ENCODE results near the gene CEMIP.

Gene CEMIP

DNA sequence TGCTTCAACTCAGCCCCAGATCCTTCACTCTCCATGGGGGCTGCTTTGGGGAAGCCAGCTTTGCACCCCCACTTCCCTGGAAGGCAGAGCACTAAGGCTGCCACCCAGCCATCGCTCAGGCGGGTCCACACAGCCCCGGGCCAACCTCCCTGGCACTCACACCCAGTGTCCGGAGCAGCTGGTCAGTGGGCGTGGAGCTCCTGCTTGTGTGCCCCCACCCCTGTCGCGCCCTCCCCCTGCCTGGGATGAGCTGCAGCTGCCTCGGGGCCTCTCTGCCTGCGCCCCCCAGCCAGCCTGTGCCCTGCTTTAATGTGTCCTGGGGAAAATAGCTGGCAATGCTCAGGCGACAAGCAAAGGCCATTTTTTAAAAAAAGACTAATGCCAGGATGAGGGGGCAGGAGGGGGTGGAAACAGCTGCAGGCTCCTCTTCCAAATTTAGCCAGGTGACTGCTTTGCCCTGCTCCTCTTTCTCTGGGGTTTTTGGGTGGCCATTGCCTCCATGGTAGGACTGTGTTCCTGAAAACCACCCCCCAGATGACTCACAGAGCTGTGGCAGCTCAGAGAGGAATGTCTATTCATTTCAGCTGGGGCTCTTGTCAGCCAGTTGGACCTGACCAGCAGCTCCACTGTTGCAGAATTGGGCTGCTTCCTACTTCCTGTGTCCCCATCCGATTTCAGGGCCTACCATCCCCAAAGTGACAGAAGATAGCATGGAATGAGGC is 65.0 kb downstream of the CEMIP start:
- Histone ChIP-seq H3K4me3 (replicated peaks; ENCODE audit: insufficient read depth, low read length) (no peak overlapping the region), H3K27me3 (ENCODE audit: insufficient read depth, poor library complexity, severe bottlenecking) (no peaks in the 10 kb centered on the region), H3K27ac (replicated peaks) (no peak overlapping the region)
- no peak for DNase-seq (ENCODE audit: low read depth in 1 of 2, low spot score in 1 of 2)
- TF ChIP-seq GABPA (IDR thresholded peaks at IDR 0.05; ENCODE audit: low read depth) = no peak

- TF ChIP-seq SPI1 (IDR thresholded peaks at IDR 0.05; ENCODE audit: borderline replicate concordance, low read depth) (no peak), POLR2AphosphoS5 (IDR thresholded peaks at IDR 0.05; ENCODE audit: low read depth) (no peak), REST (IDR thresholded peaks at IDR 0.05; ENCODE audit: insufficient replicate concordance, low read depth) (no peak), GABPA (IDR thresholded peaks at IDR 0.05; ENCODE audit: low read depth) (no peak)
- TF ChIP-seq, protein P1, sequence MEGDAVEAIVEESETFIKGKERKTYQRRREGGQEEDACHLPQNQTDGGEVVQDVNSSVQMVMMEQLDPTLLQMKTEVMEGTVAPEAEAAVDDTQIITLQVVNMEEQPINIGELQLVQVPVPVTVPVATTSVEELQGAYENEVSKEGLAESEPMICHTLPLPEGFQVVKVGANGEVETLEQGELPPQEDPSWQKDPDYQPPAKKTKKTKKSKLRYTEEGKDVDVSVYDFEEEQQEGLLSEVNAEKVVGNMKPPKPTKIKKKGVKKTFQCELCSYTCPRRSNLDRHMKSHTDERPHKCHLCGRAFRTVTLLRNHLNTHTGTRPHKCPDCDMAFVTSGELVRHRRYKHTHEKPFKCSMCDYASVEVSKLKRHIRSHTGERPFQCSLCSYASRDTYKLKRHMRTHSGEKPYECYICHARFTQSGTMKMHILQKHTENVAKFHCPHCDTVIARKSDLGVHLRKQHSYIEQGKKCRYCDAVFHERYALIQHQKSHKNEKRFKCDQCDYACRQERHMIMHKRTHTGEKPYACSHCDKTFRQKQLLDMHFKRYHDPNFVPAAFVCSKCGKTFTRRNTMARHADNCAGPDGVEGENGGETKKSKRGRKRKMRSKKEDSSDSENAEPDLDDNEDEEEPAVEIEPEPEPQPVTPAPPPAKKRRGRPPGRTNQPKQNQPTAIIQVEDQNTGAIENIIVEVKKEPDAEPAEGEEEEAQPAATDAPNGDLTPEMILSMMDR (IDR thresholded peaks at IDR 0.05; ENCODE audit: insufficient read depth, low read length) = no peak
- no peak overlapping the region for H3K27ac ChIP-seq (replicated peaks)
- no peak for DNase-seq (ENCODE audit: low read depth in 1 of 2, low spot score in 1 of 2)
- no peak overlapping the region for H3K4me3 ChIP-seq (replicated peaks; ENCODE audit: insufficient read depth, low read length)
- H3K27me3 ChIP-seq (ENCODE audit: insufficient read depth, poor library complexity, severe bottlenecking) = no peaks in the 10 kb centered on the region
Observed at GRCh38 chr15:80846031-80846815, 67.1 kb downstream of the CEMIP start.

DNA sequence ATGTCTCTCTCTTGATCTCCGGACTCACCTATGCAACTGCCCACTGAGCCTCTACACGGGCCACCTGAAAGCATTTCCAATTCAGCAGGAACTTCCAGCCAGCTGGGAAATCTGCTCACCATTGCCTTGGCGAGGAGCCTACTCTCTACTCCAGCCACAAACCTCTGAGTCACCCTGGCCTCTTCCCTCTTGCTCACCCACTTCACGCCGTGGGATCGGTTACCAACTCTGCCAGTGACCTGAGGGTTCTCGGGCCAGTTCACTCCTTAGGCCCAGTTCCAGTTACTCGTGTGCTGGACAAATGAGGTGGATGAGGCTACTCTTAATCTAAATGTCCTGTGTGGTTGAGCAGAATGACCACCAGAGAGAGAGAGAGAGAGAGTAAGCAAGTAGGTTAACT is 70.1 kb downstream of the CEMIP start:
- H3K27ac ChIP-seq (replicated peaks) = no peak overlapping the region
- DNase-seq (ENCODE audit: low read depth in 1 of 2, low spot score in 1 of 2) = no peak
- H3K27me3 ChIP-seq (ENCODE audit: insufficient read depth, poor library complexity, severe bottlenecking) = no peaks in the 10 kb centered on the region
- H3K4me3 ChIP-seq (replicated peaks; ENCODE audit: insufficient read depth, low read length) = no peak overlapping the region
- TF ChIP-seq SPI1 (IDR thresholded peaks at IDR 0.05; ENCODE audit: borderline replicate concordance, low read depth) (no peak), POLR2AphosphoS5 (IDR thresholded peaks at IDR 0.05; ENCODE audit: low read depth) (no peak), REST (IDR thresholded peaks at IDR 0.05; ENCODE audit: insufficient replicate concordance, low read depth) (no peak), GABPA (IDR thresholded peaks at IDR 0.05; ENCODE audit: low read depth) (no peak)
- TF ChIP-seq, protein P1 (IDR thresholded peaks at IDR 0.05; ENCODE audit: insufficient read depth, low read length) = no peak

DNA sequence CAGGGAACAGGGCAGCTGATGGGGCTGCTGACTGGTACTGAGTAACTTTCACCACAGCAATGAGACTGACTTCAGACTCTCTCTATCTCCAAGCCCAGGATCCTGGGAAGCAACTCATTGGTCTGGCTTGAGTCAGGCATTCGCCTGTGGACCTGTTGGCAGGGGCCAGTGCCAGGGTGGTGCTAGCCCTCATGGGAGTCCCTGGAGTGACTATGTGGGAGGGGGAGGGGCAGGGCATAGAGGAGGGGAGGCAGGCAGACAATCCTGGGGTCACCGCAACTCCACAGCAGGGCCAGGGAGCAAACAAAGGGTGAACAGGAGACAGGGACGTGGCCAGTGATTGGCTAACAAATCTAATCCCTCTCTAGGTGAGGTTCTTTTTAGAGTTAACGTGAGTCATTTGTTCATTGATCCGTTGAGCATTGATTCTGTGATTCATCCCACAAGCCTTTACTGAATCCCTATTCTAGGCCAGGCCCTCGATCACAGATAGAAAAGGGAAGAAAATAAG is 71.8 kb downstream of the CEMIP start:
- H3K27ac ChIP-seq (replicated peaks) = no peak overlapping the region
- no peak for DNase-seq (ENCODE audit: low read depth in 1 of 2, low spot score in 1 of 2)
- TF ChIP-seq POLR2AphosphoS5 (IDR thresholded peaks at IDR 0.05; ENCODE audit: low read depth) (no peak), SPI1 (IDR thresholded peaks at IDR 0.05; ENCODE audit: borderline replicate concordance, low read depth) (no peak), REST (IDR thresholded peaks at IDR 0.05; ENCODE audit: insufficient replicate concordance, low read depth) (no peak), GABPA (IDR thresholded peaks at IDR 0.05; ENCODE audit: low read depth) (no peak)
- TF ChIP-seq, protein P1 (IDR thresholded peaks at IDR 0.05; ENCODE audit: insufficient read depth, low read length) = no peak

More for the DNA sequence above, 71.8 kb downstream of the CEMIP start:
- Histone ChIP-seq H3K27me3 (ENCODE audit: insufficient read depth, poor library complexity, severe bottlenecking) (no peaks in the 10 kb centered on the region), H3K4me3 (replicated peaks; ENCODE audit: insufficient read depth, low read length) (no peak overlapping the region)

All from HL-60 (cell line).